ENCODE results near the gene ARHGEF6.

Gene ARHGEF6

GRCh38 chrX:136764206-136764605, 16.5 kb downstream of the ARHGEF6 start:
- H3K36me3 ChIP-seq (ENCODE audit: insufficient read depth, low read length), result no peaks in the 10 kb centered on the region
- H3K4me1 ChIP-seq (ENCODE audit: control insufficient read depth, insufficient read depth, low read length), result peaks cover 15% of the 10 kb centered on the region
- H3K27me3 ChIP-seq (ENCODE audit: control insufficient read depth, insufficient read depth, low read length), result no peaks in the 10 kb centered on the region
- no peak overlapping the region for H3K4me3 ChIP-seq (ENCODE audit: low read length)
- H3K9ac ChIP-seq (ENCODE audit: low read depth, low read length), result no peak overlapping the region
- no peak overlapping the region for H3K4me2 ChIP-seq (ENCODE audit: low read length)
- no peaks in the 10 kb centered on the region for H3K9me3 ChIP-seq (replicated peaks; ENCODE audit: low read length)

- H3K36me3 ChIP-seq (ENCODE audit: insufficient read depth, low read length), result no peaks in the 10 kb centered on the region
- H3K27me3 ChIP-seq (ENCODE audit: control insufficient read depth, insufficient read depth, low read length), result no peaks in the 10 kb centered on the region
- H3K9me3 ChIP-seq (replicated peaks; ENCODE audit: low read length), result no peaks in the 10 kb centered on the region
- no peak overlapping the region for H3K4me3 ChIP-seq (ENCODE audit: low read length)
- peaks cover 8% of the 10 kb centered on the region for H3K4me1 ChIP-seq (ENCODE audit: control insufficient read depth, insufficient read depth, low read length)
- H3K9ac ChIP-seq (ENCODE audit: low read depth, low read length), result no peak overlapping the region
- H3K4me2 ChIP-seq (ENCODE audit: low read length), result no peak overlapping the region
Measured at GRCh38 chrX:136762820-136763452, 17.8 kb downstream of the ARHGEF6 start.

GRCh38 chrX:136761421-136761820, 19.3 kb downstream of the ARHGEF6 start:
- Histone ChIP-seq H3K4me1 (ENCODE audit: control insufficient read depth, insufficient read depth, low read length) (peaks cover 5% of the 10 kb centered on the region), H3K4me3 (ENCODE audit: low read length) (no peak overlapping the region), H3K9me3 (replicated peaks; ENCODE audit: low read length) (no peaks in the 10 kb centered on the region)

GRCh38 chrX:136759968-136760367, 20.8 kb downstream of the ARHGEF6 start:
- Histone ChIP-seq H3K4me3 (ENCODE audit: low read length) (no peak overlapping the region), H3K36me3 (ENCODE audit: insufficient read depth, low read length) (no peaks in the 10 kb centered on the region), H3K4me2 (ENCODE audit: low read length) (no peak overlapping the region), H3K9me3 (replicated peaks; ENCODE audit: low read length) (no peaks in the 10 kb centered on the region), H3K9ac (ENCODE audit: low read depth, low read length) (no peak overlapping the region), H3K27me3 (ENCODE audit: control insufficient read depth, insufficient read depth, low read length) (no peaks in the 10 kb centered on the region), H3K4me1 (ENCODE audit: control insufficient read depth, insufficient read depth, low read length) (no peaks in the 10 kb centered on the region)

More at GRCh38 chrX:136761421-136761820, 19.3 kb downstream of the ARHGEF6 start:
- H3K27me3 ChIP-seq (ENCODE audit: control insufficient read depth, insufficient read depth, low read length), result no peaks in the 10 kb centered on the region
- no peak overlapping the region for H3K4me2 ChIP-seq (ENCODE audit: low read length)
- no peaks in the 10 kb centered on the region for H3K36me3 ChIP-seq (ENCODE audit: insufficient read depth, low read length)
- no peak overlapping the region for H3K9ac ChIP-seq (ENCODE audit: low read depth, low read length)

- Histone ChIP-seq H3K9me3 (replicated peaks; ENCODE audit: low read length) (no peaks in the 10 kb centered on the region), H3K9ac (ENCODE audit: low read depth, low read length) (no peak overlapping the region), H3K4me3 (ENCODE audit: low read length) (no peak overlapping the region), H3K4me2 (ENCODE audit: low read length) (no peak overlapping the region), H3K4me1 (ENCODE audit: control insufficient read depth, insufficient read depth, low read length) (peaks cover 11% of the 10 kb centered on the region), H3K36me3 (ENCODE audit: insufficient read depth, low read length) (no peaks in the 10 kb centered on the region), H3K27me3 (ENCODE audit: control insufficient read depth, insufficient read depth, low read length) (no peaks in the 10 kb centered on the region)
Measured at GRCh38 chrX:136755411-136755810, 25.3 kb downstream of the ARHGEF6 start.

GRCh38 chrX:136754651-136755050, 26.1 kb downstream of the ARHGEF6 start:
- H3K4me3 ChIP-seq (ENCODE audit: low read length), result no peak overlapping the region
- H3K27me3 ChIP-seq (ENCODE audit: control insufficient read depth, insufficient read depth, low read length), result no peaks in the 10 kb centered on the region
- H3K4me1 ChIP-seq (ENCODE audit: control insufficient read depth, insufficient read depth, low read length), result peaks cover 11% of the 10 kb centered on the region
- no peaks in the 10 kb centered on the region for H3K36me3 ChIP-seq (ENCODE audit: insufficient read depth, low read length)
- H3K9me3 ChIP-seq (replicated peaks; ENCODE audit: low read length), result no peaks in the 10 kb centered on the region
- H3K9ac ChIP-seq (ENCODE audit: low read depth, low read length), result no peak overlapping the region
- H3K4me2 ChIP-seq (ENCODE audit: low read length), result no peak overlapping the region

- H3K9me3 ChIP-seq (replicated peaks; ENCODE audit: low read length), result no peaks in the 10 kb centered on the region
- H3K4me2 ChIP-seq (ENCODE audit: low read length), result no peak overlapping the region
- no peak overlapping the region for H3K9ac ChIP-seq (ENCODE audit: low read depth, low read length)
- H3K27me3 ChIP-seq (ENCODE audit: control insufficient read depth, insufficient read depth, low read length), result no peaks in the 10 kb centered on the region
- H3K4me3 ChIP-seq (ENCODE audit: low read length), result no peak overlapping the region
- no peaks in the 10 kb centered on the region for H3K36me3 ChIP-seq (ENCODE audit: insufficient read depth, low read length)
- peaks cover 11% of the 10 kb centered on the region for H3K4me1 ChIP-seq (ENCODE audit: control insufficient read depth, insufficient read depth, low read length)
Measured at GRCh38 chrX:136752796-136753195, 27.9 kb downstream of the ARHGEF6 start.

- H3K4me3 ChIP-seq (ENCODE audit: low read length), result no peak overlapping the region
- no peaks in the 10 kb centered on the region for H3K27me3 ChIP-seq (ENCODE audit: control insufficient read depth, insufficient read depth, low read length)
- no peaks in the 10 kb centered on the region for H3K9me3 ChIP-seq (replicated peaks; ENCODE audit: low read length)
- H3K4me2 ChIP-seq (ENCODE audit: low read length), result no peak overlapping the region
- no peaks in the 10 kb centered on the region for H3K36me3 ChIP-seq (ENCODE audit: insufficient read depth, low read length)
- peaks cover 11% of the 10 kb centered on the region for H3K4me1 ChIP-seq (ENCODE audit: control insufficient read depth, insufficient read depth, low read length)
- H3K9ac ChIP-seq (ENCODE audit: low read depth, low read length), result no peak overlapping the region
Measured at GRCh38 chrX:136752346-136752745, 28.4 kb downstream of the ARHGEF6 start.

GRCh38 chrX:136750364-136750763, 30.4 kb downstream of the ARHGEF6 start:
- no peaks in the 10 kb centered on the region for H3K9me3 ChIP-seq (replicated peaks; ENCODE audit: low read length)
- H3K4me1 ChIP-seq (ENCODE audit: control insufficient read depth, insufficient read depth, low read length), result peaks cover 12% of the 10 kb centered on the region
- H3K36me3 ChIP-seq (ENCODE audit: insufficient read depth, low read length), result no peaks in the 10 kb centered on the region
- no peak overlapping the region for H3K4me2 ChIP-seq (ENCODE audit: low read length)
- no peaks in the 10 kb centered on the region for H3K27me3 ChIP-seq (ENCODE audit: control insufficient read depth, insufficient read depth, low read length)
- no peak overlapping the region for H3K9ac ChIP-seq (ENCODE audit: low read depth, low read length)
- H3K4me3 ChIP-seq (ENCODE audit: low read length), result no peak overlapping the region

GRCh38 chrX:136747003-136747986, 33.4 kb downstream of the ARHGEF6 start:
- Histone ChIP-seq H3K4me2 (ENCODE audit: low read length) (no peak overlapping the region), H3K9me3 (replicated peaks; ENCODE audit: low read length) (no peaks in the 10 kb centered on the region), H3K27me3 (ENCODE audit: control insufficient read depth, insufficient read depth, low read length) (no peaks in the 10 kb centered on the region), H3K36me3 (ENCODE audit: insufficient read depth, low read length) (no peaks in the 10 kb centered on the region), H3K4me1 (ENCODE audit: control insufficient read depth, insufficient read depth, low read length) (peaks cover 8% of the 10 kb centered on the region), H3K4me3 (ENCODE audit: low read length) (no peak overlapping the region), H3K9ac (ENCODE audit: low read depth, low read length) (no peak overlapping the region)

GRCh38 chrX:136745215-136746173, 35.2 kb downstream of the ARHGEF6 start:
- peak overlapping the region; percentile 25 for H3K4me2 ChIP-seq (ENCODE audit: low read length)
- peaks cover 8% of the 10 kb centered on the region for H3K4me1 ChIP-seq (ENCODE audit: control insufficient read depth, insufficient read depth, low read length)
- H3K9me3 ChIP-seq (replicated peaks; ENCODE audit: low read length), result no peaks in the 10 kb centered on the region
- H3K4me3 ChIP-seq (ENCODE audit: low read length), result no peak overlapping the region
- H3K36me3 ChIP-seq (ENCODE audit: insufficient read depth, low read length), result no peaks in the 10 kb centered on the region
- peak overlapping the region; percentile 15 for H3K9ac ChIP-seq (ENCODE audit: low read depth, low read length)
- H3K27me3 ChIP-seq (ENCODE audit: control insufficient read depth, insufficient read depth, low read length), result no peaks in the 10 kb centered on the region

Measured in skeletal muscle satellite cell (primary cell).